ENCODE data around the gene ZNF212. TPM values are rescaled to one million over a fixed set of nuclear protein-coding genes. Genes with fewer than 3 reads are reported as not detected.
"Not testable (repeated sequence)": the region's sequence is repeated elsewhere in the genome, so short reads cannot be mapped to it uniquely, and the experiment has no call there.

The ZNF212 gene
- polyA plus RNA-seq, 1 donor from 2014 or later: 12.2 TPM

- Histone ChIP-seq H3K36me3 (ENCODE audit: insufficient read depth, low read length) (no peaks in the 10 kb centered on the region), H3K9me2 (ENCODE audit: insufficient read depth, low read length) (no peaks in the 10 kb centered on the region), H3K27me3 (ENCODE audit: insufficient read depth, low read depth, low read length) (no peaks in the 10 kb centered on the region), H3K4me3 (ENCODE audit: low read length) (no peak overlapping the region), H2AFZ (ENCODE audit: low read depth, low read length) (no peak overlapping the region), H3K4me2 (ENCODE audit: low read length) (no peak overlapping the region), H3F3A (ENCODE audit: insufficient read depth, low read length, poor library complexity, severe bottlenecking) (no peaks in the 10 kb centered on the region), H3K9me3 (ENCODE audit: low read length) (no peaks in the 10 kb centered on the region), H4K20me1 (ENCODE audit: insufficient read depth) (no peaks in the 10 kb centered on the region), H3K27ac (ENCODE audit: low read length) (no peak overlapping the region), H3K79me2 (replicated peaks; ENCODE audit: insufficient read depth, low read length) (no peaks in the 10 kb centered on the region), H3K9ac (ENCODE audit: low read length) (no peak overlapping the region)
- TF ChIP-seq RAD21 (conservative IDR thresholded peaks at IDR 0.05): no peak
- no peak for TF ChIP-seq POLR2AphosphoS5 (IDR thresholded peaks at IDR 0.05)
- no peak for TF ChIP-seq EP300 (conservative IDR thresholded peaks at IDR 0.05; ENCODE audit: poor library complexity, severe bottlenecking)
- no peak for TF ChIP-seq SMC3 (conservative IDR thresholded peaks at IDR 0.05; ENCODE audit: poor library complexity)
- TF ChIP-seq EZH2 (IDR thresholded peaks at IDR 0.05; ENCODE audit: borderline replicate concordance, insufficient read depth, low read length, poor library complexity, severe bottlenecking): no peak
- no peak for TF ChIP-seq CTCF (IDR thresholded peaks at IDR 0.05; ENCODE audit: poor library complexity, severe bottlenecking)
- no peak for TF ChIP-seq REST (IDR thresholded peaks at IDR 0.05; ENCODE audit: borderline replicate concordance)
- no peak for TF ChIP-seq MXI1 (conservative IDR thresholded peaks at IDR 0.05; ENCODE audit: poor library complexity, severe bottlenecking)
Measured at GRCh38 chr7:149225106-149225505, 14.3 kb upstream of the ZNF212 start.

- no peak overlapping the region for H3K4me2 ChIP-seq (ENCODE audit: low read length)
- H3K36me3 ChIP-seq (ENCODE audit: insufficient read depth, low read length): no peaks in the 10 kb centered on the region
- no peak overlapping the region for H2AFZ ChIP-seq (ENCODE audit: low read depth, low read length)
- H3K9ac ChIP-seq (ENCODE audit: low read length): no peak overlapping the region
- H3K9me2 ChIP-seq (ENCODE audit: insufficient read depth, low read length): no peaks in the 10 kb centered on the region
- H4K20me1 ChIP-seq (ENCODE audit: insufficient read depth): no peaks in the 10 kb centered on the region
- no peak overlapping the region for H3K4me3 ChIP-seq (ENCODE audit: low read length)
- no peaks in the 10 kb centered on the region for H3K27me3 ChIP-seq (ENCODE audit: insufficient read depth, low read depth, low read length)
- no peaks in the 10 kb centered on the region for H3F3A ChIP-seq (ENCODE audit: insufficient read depth, low read length, poor library complexity, severe bottlenecking)
- no peak overlapping the region for H3K27ac ChIP-seq (ENCODE audit: low read length)
- no peaks in the 10 kb centered on the region for H3K9me3 ChIP-seq (ENCODE audit: low read length)
- TF ChIP-seq RAD21 (conservative IDR thresholded peaks at IDR 0.05) (no peak), POLR2AphosphoS5 (IDR thresholded peaks at IDR 0.05) (no peak)
- no peaks in the 10 kb centered on the region for H3K79me2 ChIP-seq (replicated peaks; ENCODE audit: insufficient read depth, low read length)
Measured at GRCh38 chr7:149225656-149226055, 13.8 kb upstream of the ZNF212 start.

GRCh38 chr7:149226366-149226765 is 13.1 kb upstream of the ZNF212 start:
- not testable (repeated sequence) for H3K79me2 ChIP-seq (replicated peaks; ENCODE audit: insufficient read depth, low read length); H4K20me1 ChIP-seq (ENCODE audit: insufficient read depth); H2AFZ ChIP-seq (ENCODE audit: low read depth, low read length); H3K4me3 ChIP-seq (ENCODE audit: low read length); H3K9ac ChIP-seq (ENCODE audit: low read length); H3K36me3 ChIP-seq (ENCODE audit: insufficient read depth, low read length); H3K4me2 ChIP-seq (ENCODE audit: low read length); H3K9me3 ChIP-seq (ENCODE audit: low read length); H3F3A ChIP-seq (ENCODE audit: insufficient read depth, low read length, poor library complexity, severe bottlenecking); H3K27me3 ChIP-seq (ENCODE audit: insufficient read depth, low read depth, low read length); H3K27ac ChIP-seq (ENCODE audit: low read length); H3K9me2 ChIP-seq (ENCODE audit: insufficient read depth, low read length)

Measured in neural cell (in vitro differentiated cells).